Smooth muscle cell of the coronary artery (primary cell): ENCODE data around the gene CPN2. TPM values are rescaled to one million over a fixed set of nuclear protein-coding genes. Genes with fewer than 3 reads are reported as not detected.

Source experiments
- total RNA-seq: library from RNA; depleted of rRNA; stranded (reverse); fragments of >200 nt; gene quantifications from 2 replicates; pipeline ENCODE4 v1.2.3, GENCODE V29; 2014; ENCODE audit warnings: low replicate concordance

The CPN2 gene, protein sequence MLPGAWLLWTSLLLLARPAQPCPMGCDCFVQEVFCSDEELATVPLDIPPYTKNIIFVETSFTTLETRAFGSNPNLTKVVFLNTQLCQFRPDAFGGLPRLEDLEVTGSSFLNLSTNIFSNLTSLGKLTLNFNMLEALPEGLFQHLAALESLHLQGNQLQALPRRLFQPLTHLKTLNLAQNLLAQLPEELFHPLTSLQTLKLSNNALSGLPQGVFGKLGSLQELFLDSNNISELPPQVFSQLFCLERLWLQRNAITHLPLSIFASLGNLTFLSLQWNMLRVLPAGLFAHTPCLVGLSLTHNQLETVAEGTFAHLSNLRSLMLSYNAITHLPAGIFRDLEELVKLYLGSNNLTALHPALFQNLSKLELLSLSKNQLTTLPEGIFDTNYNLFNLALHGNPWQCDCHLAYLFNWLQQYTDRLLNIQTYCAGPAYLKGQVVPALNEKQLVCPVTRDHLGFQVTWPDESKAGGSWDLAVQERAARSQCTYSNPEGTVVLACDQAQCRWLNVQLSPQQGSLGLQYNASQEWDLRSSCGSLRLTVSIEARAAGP
- not detected in 2 replicates for total RNA-seq

DNA sequence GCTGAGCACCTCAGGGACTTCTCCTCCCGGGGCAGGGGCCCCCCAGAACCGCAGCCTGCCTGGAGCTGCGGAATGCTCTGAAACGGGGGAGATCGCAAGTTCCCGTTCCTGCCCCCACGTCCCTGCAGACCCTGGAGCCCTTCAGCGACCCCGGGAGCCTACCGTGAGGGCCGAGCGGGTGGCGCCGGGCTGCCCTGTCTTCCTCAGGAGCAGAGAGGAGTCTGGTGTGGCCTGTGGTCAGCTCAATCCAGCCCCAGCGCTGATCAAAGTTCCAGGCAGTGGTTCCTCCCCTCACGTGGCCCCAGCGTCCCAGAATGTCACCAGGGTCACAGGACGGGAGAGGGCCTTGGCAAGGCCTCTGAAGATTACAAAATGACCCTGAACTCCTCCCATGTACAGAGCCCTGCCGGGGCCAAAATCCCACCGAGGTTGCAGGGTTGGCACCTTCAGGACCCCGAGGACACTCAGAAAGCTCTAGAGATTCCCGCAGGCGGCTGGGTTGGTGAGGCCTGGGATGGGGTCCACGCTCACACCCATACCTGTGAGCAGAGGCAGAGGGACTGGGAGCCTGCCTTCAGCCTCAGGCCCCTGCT, at the start of gene CPN2:
Gene CPN2, minus strand, starts transcription at position 249 of the 593 bp plus-strand sequence. CDS start 8,626 bp downstream, outside the sequence.

DNA sequence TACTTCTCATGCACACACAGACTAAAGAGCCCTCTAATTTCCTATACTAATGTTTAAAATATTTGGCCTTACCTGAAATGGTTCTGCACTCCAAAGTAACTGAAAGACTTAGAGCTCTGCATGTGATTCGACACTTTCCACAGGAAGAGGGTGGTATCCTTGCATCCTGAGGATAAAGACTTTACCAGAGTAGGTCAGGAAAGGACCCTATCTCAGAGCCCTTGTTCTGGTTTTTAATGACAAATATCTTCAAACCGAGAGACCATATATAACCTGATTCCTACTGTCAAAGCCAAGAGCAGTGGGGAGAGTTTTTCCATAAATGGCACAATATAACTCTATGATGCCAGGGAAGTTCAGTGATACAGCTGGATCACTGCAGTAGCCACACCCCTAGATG, 48.0 kb upstream of the CPN2 start, which contains the start of gene GP5:
Gene GP5, minus strand, starts transcription at position 101 of the 400 bp plus-strand sequence. CDS start 984 bp downstream, outside the sequence.

DNA sequence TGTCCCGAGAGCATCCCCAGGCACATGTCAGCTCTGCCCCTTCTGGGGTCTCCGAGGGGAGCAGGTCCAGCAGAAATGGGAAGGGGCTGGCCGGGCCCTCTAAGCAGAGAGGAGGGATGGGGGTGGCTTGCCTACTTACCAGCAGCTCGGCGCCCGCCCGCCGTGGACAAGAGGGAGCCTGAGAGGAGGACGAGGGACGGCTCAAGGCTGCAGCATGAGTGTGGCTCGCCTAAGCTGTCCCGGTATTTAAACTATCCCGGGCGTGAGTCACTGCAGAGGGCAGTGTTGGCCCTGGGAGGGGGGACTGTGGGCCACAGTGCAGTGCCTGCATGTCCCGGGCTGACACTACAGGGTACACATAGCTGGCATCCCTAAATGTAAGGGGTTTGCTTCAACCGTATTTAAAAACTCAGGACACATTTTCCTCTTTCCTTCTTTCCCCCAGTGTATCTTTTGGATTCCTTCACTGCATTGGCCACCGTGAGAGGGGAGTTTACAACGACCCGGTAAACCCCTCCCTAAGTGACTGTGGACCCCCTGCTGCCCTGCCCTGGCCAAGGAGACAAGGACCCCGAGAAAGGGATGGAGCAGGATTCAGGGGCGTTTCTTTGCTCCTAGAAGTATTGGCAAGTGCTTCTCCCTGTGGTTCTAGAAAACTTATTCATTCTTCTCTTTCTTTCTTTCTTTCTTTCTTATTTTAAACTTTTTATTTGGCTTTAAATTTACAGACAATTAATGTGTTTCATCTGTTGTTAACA, 18.6 kb upstream of the CPN2 start, which contains the start of gene LRRC15:
Gene LRRC15, minus strand, starts transcription at position 222 of the 758 bp plus-strand sequence. CDS start 8,700 bp downstream, outside the sequence.

Other genes with a start within 250 kb of the CPN2 start
- 0.70 and 24.2 TPM in 2 replicates for gene HES1, start 215.2 kb downstream of the CPN2 start, total RNA-seq
- 0.45 and 1.5 TPM in 2 replicates for gene LRRC15, start 18.4 kb upstream of the CPN2 start, total RNA-seq
- 0.83 TPM in 1 of 2 replicates, not detected in the other for gene GP5, start 47.9 kb upstream of the CPN2 start, total RNA-seq
- gene ATP13A3, start 135.7 kb upstream of the CPN2 start, total RNA-seq, result 195 and 1,354 TPM in 2 replicates